Activated naive CD4-positive, alpha-beta T cell treated with anti-CD3 and anti-CD28 coated beads, Interleukin-2, amount 50 U/mL, for 72 hours (primary cell): ENCODE measurements around the gene PPARG. TPM values are rescaled to one million over a fixed set of nuclear protein-coding genes. Genes with fewer than 3 reads are reported as not detected.
"Not testable (repeated sequence)": the region's sequence is repeated elsewhere in the genome, so short reads cannot be mapped to it uniquely, and the experiment has no call there.

Experiments
- ATAC-seq, 2 donors: fragments of 150-1000 bp; cut with Tn5 transposase; 2 replicates each; pipeline ENCODE4 v1.10.0; 2021; ENCODE audit warnings: mild to moderate bottlenecking in 2 of 2, moderate library complexity in 2 of 2
- DNase-seq, 2 donors: peaks; one replicate each; pipeline ENCODE4 v3.0.0; 2021 to 2022; ENCODE audit warnings: low spot score in 2 of 2
- H3K27ac Mint-ChIP-seq, 2 donors: one replicate each; pipeline ENCODE4 v1.8.0; 2022; ENCODE audit warnings: mild to moderate bottlenecking in 2 of 2, mixed read lengths in 2 of 2
- H3K36me3 Mint-ChIP-seq, 2 donors: one replicate each; pipeline ENCODE4 v1.8.0; 2022; ENCODE audit warnings: mixed read lengths in 2 of 2
- H3K9me3 Mint-ChIP-seq, 2 donors: one replicate each; pipeline ENCODE4 v1.8.0; 2022; ENCODE audit warnings: mixed read lengths in 2 of 2
- total RNA-seq, 2 donors: library from RNA; stranded (reverse); gene quantifications; one replicate each; pipeline ENCODE4 v1.2.3, GENCODE V29; 2022

Gene PPARG
- total RNA-seq, 2 donors from 2014 or later: 0.14 TPM; not detected in 1

- no peak for DNase-seq
- no peak overlapping the region for H3K27ac Mint-ChIP-seq
- ATAC-seq: no peak
- H3K9me3 Mint-ChIP-seq: no peaks in the 10 kb centered on the region
- no peaks in the 10 kb centered on the region for H3K36me3 Mint-ChIP-seq
Measured at GRCh38 chr3:12375572-12375971, 86.7 kb downstream of the PPARG start.

DNA sequence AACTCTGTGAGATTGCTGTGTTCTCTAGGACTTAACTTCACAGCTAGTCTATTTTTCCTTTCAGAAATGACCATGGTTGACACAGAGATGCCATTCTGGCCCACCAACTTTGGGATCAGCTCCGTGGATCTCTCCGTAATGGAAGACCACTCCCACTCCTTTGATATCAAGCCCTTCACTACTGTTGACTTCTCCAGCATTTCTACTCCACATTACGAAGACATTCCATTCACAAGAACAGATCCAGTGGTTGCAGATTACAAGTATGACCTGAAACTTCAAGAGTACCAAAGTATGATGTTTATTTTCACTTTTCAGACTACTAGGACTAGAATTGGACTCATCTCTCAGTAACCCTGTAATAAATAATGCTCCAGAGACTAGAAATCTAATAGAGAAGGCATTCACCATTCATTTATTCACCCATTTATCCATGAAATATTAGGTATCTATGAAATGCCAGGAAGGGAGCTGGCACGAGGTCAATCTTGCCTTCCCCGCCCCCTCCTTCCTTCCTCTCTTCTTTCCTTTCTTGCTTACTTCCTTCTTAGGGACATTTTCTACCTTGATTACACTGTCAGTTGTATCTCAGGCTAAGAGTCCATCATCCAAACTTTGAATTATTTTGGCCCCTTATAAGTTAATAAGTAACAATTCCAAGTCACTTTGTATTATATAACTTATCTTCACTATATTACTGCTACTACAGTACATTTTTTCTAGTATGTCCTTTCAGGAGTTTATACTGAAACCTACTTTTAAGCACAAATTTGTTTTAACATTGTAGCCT is 91.0 kb downstream of the PPARG start:
- no peaks in the 10 kb centered on the region for H3K9me3 Mint-ChIP-seq
- H3K36me3 Mint-ChIP-seq: no peaks in the 10 kb centered on the region
- DNase-seq: no peak
- no peak overlapping the region for H3K27ac Mint-ChIP-seq
- ATAC-seq: no peak

DNA sequence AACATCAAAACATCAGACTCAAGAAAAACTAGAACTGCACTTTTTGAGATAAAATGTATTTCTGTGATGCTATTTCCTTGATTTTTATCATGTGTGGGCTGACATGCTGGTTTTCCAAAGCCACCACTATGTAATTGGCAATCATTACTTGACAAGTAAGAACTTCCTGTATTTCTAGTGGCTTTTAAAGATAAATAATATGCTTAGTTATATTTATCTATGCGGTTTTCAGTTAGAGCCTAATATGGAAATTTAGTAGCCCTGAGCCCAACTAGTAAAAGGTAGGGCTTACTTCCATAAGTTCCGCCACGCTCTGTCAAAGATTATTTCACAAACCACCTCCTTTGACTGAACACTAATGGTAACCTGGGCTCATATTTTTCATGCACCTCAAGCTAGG is 91.6 kb downstream of the PPARG start:
- ATAC-seq (no peak), DNase-seq (no peak)
- Mint-ChIP-seq H3K36me3 (no peaks in the 10 kb centered on the region), H3K9me3 (no peaks in the 10 kb centered on the region), H3K27ac (no peak overlapping the region)

DNA sequence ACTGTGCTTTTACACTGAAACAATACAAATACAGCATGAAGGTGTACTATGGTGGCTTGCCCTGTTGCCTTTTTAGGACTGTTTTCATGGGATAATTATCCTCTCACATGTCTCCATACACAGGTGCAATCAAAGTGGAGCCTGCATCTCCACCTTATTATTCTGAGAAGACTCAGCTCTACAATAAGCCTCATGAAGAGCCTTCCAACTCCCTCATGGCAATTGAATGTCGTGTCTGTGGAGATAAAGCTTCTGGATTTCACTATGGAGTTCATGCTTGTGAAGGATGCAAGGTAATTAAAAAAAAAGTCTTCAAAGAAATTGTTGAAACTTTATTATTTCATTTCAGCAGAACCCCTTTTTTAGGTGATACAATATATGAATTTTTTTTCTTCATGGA is 92.3 kb downstream of the PPARG start:
- ATAC-seq (no peak), DNase-seq (no peak)
- H3K27ac Mint-ChIP-seq: no peak overlapping the region
- H3K36me3 Mint-ChIP-seq: no peaks in the 10 kb centered on the region
- no peaks in the 10 kb centered on the region for H3K9me3 Mint-ChIP-seq

GRCh38 chr3:12383218-12383617 is 94.3 kb downstream of the PPARG start:
- no peaks in the 10 kb centered on the region for H3K36me3 Mint-ChIP-seq
- H3K27ac Mint-ChIP-seq: no peak overlapping the region

DNA sequence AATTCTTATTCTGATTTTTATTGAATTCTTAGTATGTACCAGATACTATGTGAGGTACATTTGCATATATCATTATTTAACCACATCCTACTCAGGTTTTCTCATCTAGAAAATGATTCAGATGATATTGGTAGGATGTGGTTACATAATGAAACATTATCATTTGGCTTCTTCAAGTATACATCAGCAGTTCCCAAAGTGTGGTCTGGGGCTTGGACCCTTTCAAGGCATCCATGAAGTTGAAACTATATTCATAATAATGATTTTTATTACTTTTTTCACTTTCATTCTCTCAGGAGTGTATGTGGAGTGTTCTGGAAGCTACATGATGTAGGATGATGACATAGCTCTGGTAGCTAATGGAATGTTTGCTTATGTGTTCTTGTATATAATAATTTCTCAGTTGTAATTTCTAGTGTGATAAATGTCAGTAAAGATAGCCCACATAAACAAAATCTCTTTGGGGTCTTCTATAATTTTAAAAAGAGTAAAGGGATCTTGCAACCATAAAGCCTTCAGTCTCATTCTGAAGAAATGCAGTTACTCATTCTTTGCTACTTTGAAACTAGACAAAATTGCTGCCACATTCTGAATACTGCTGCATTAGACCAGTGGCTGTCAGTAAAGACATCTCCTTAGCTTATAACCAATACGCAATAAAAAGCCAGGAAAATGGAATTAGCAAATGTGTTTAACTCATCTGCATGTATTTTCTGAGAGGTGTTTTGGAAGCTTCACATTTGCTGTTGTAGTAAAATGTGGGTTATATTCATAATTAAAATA is 95.8 kb downstream of the PPARG start:
- Mint-ChIP-seq H3K36me3 (peaks cover 0 to 4% of the 10 kb centered on the region in 2 donors), H3K27ac (no peak overlapping the region), H3K9me3 (peaks cover 0 to 4% of the 10 kb centered on the region in 2 donors)
- peak in 1 of 2 donors; percentile 75 for ATAC-seq
- DNase-seq: no peak

More at GRCh38 chr3:12383218-12383617, 94.3 kb downstream of the PPARG start:
- ATAC-seq (no peak), DNase-seq (no peak)
- H3K9me3 Mint-ChIP-seq: no peaks in the 10 kb centered on the region

- ATAC-seq, H3K27ac Mint-ChIP-seq, H3K36me3 Mint-ChIP-seq, DNase-seq, H3K9me3 Mint-ChIP-seq: not testable (repeated sequence)
Measured at GRCh38 chr3:12386514-12387291, 97.8 kb downstream of the PPARG start.

GRCh38 chr3:12388185-12388584 is 99.3 kb downstream of the PPARG start:
- Mint-ChIP-seq H3K36me3 (peaks cover 0 to 4% of the 10 kb centered on the region in 2 donors), H3K27ac (no peak overlapping the region), H3K9me3 (peaks cover 0 to 4% of the 10 kb centered on the region in 2 donors)
- no peak for DNase-seq
- no peak for ATAC-seq

GRCh38 chr3:12392101-12392878 is 103.4 kb downstream of the PPARG start:
- Mint-ChIP-seq H3K9me3 (peaks cover 0 to 4% of the 10 kb centered on the region in 2 donors), H3K36me3 (peaks cover 0 to 4% of the 10 kb centered on the region in 2 donors), H3K27ac (no peak overlapping the region)
- ATAC-seq: no peak
- no peak for DNase-seq

GRCh38 chr3:12393894-12394293 is 105.0 kb downstream of the PPARG start:
- DNase-seq (no peak), ATAC-seq (no peak)
- H3K27ac Mint-ChIP-seq: no peak overlapping the region
- peaks cover 0 to 4% of the 10 kb centered on the region in 2 donors for H3K36me3 Mint-ChIP-seq
- peaks cover 0 to 4% of the 10 kb centered on the region in 2 donors for H3K9me3 Mint-ChIP-seq

- Mint-ChIP-seq H3K27ac (peak overlapping the region; percentile 63 to 64), H3K9me3 (no peaks in the 10 kb centered on the region), H3K36me3 (no peaks in the 10 kb centered on the region)
- ATAC-seq (peak in 1 of 2 donors; percentile 5), DNase-seq (no peak)
Measured at GRCh38 chr3:12394569-12395271, 105.8 kb downstream of the PPARG start.

DNA sequence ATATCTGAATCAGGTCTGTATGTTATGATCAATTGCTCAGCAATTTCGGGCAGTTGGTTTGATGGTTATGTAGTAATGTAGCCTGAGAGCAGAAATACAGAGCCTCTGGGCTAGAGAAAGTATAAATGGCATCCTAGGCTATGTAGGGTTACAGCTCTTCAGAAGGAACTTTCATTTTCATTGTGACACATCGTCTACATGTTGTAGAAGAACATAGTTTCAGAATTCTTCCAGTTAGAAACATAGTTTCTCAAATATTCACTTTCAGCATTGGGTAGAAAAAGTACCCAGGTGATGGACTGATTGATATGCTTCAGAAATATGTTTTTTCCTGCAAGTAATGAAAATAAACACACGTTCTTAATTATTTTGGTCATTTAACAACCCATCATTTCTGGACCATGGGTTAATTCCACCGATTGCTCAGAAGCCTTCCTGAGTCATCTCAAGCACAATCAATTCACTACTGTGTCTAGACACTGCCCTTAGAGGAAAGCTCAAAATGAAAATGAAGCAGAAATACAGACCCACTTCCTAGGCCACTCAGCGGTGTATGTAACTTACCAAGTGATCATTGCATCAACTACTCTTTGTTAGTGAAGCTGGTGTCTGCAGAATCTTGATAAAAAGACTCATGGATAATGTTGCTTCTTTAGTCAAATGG is 106.6 kb downstream of the PPARG start:
- ATAC-seq (peak; percentile 98), DNase-seq (peak in 1 of 2 donors; percentile 31)
- no peaks in the 10 kb centered on the region for H3K36me3 Mint-ChIP-seq
- H3K27ac Mint-ChIP-seq: peak overlapping the region; percentile 63 to 64
- no peaks in the 10 kb centered on the region for H3K9me3 Mint-ChIP-seq

GRCh38 chr3:12396471-12396870 is 107.6 kb downstream of the PPARG start:
- ATAC-seq: no peak
- Mint-ChIP-seq H3K27ac (no peak overlapping the region), H3K36me3 (no peaks in the 10 kb centered on the region), H3K9me3 (no peaks in the 10 kb centered on the region)
- no peak for DNase-seq

- no peak for ATAC-seq
- no peaks in the 10 kb centered on the region for H3K36me3 Mint-ChIP-seq
- H3K27ac Mint-ChIP-seq: no peak overlapping the region
- H3K9me3 Mint-ChIP-seq: no peaks in the 10 kb centered on the region
- DNase-seq: no peak
Measured at GRCh38 chr3:12399226-12399625, 110.4 kb downstream of the PPARG start.

DNA sequence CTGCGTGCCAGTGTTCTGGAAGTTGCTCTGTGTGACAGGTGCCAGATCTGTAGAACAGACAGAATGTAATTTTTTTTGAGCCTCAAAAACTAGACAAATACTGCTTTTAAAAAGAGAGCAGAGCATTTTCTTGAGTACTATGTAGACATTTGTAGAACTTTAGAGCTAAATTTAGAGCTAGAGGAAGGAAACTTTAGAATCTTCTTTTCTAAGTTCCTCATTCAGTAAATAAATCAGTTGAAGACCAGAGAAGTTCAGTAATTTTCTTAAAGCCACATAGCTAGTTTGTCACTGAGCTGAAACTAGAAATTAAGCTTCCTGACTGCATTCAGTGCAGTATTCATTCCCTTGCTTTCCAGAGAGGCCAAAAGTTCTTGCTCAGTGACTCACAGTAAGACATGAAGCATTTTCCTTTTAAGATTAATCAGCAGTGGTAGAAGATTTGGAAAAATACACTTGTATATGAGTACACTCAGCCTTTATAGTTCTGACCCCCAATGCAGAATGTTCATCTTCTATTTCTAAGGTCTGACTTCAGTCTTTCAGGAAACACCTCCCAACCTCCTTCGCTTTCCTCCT is 111.8 kb downstream of the PPARG start:
- H3K9me3 Mint-ChIP-seq: no peaks in the 10 kb centered on the region
- ATAC-seq (peak; percentile 52 to 76), DNase-seq (no peak)
- H3K36me3 Mint-ChIP-seq: no peaks in the 10 kb centered on the region
- peak overlapping the region in 1 of 2 donors; percentile 2 for H3K27ac Mint-ChIP-seq
